Activated CD8-positive, alpha-beta memory T cell treated with anti-CD3 and anti-CD28 coated beads, Interleukin-2, amount 50 U/mL, for 1 hour (primary cell): ENCODE measurements around the gene PTK7.
A peak's percentile ranks its signal among the peaks of the same experiment; 100 is the strongest.
"Not testable (repeated sequence)": the region's sequence is repeated elsewhere in the genome, so short reads cannot be mapped to it uniquely, and the experiment has no call there.

Experiments
- DNase-seq: peaks from one replicate; pipeline ENCODE4 v3.0.0-alpha.2; 2020; ENCODE audit errors: extremely low read depth

Gene PTK7

DNA sequence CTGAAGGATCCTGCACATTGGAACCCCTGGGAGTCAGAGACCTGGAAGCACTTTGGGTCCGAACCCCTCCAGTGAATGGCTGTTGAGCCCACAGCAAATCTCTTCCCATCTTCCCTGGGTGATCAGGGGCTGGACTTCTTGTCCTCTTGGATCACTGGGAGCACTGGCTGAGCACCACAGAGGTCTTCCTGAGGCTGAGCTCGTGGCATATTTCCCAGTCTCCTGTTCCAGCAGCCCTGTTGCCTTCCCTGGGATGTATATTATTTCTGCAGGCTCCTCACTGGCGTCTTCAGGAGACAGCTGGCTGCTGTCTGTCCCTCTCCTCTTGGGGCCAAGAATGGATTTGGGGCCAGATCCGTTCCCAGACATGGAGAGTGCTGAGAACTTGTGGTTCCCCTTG, 43.4 kb downstream of the PTK7 start:
- no peak for DNase-seq

DNA sequence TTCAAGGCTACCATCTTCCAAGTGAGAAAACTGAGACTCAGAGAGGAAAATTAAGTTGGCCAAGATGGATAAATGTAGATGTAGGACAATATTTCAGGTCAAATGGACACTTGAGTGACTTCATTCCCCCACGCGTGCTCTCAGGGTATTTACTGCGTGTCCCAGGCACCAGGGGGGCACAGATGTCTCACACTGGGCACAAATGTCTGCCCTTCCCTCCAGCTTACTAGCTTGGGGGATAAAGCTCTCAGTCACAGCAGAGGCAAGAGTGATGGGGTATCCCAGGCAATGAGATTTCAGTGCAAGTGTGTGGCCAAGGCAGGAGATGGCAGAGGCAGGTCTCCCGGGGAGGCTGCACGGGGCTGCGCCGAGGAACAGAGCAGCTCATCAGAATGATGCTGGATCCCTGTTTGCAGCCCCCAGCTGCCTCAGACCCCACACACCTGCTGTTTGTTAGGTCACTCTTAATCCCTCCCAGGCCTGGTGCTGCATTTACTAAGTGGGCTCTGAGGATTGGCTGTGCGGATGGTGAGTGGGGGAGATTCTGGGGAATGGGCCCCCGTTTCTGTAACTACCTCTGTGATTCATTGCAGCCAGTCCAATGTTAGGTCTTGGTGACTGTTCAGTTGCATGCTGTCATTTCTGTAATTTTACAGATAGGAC, 44.1 kb downstream of the PTK7 start:
- DNase-seq, result no peak

DNA sequence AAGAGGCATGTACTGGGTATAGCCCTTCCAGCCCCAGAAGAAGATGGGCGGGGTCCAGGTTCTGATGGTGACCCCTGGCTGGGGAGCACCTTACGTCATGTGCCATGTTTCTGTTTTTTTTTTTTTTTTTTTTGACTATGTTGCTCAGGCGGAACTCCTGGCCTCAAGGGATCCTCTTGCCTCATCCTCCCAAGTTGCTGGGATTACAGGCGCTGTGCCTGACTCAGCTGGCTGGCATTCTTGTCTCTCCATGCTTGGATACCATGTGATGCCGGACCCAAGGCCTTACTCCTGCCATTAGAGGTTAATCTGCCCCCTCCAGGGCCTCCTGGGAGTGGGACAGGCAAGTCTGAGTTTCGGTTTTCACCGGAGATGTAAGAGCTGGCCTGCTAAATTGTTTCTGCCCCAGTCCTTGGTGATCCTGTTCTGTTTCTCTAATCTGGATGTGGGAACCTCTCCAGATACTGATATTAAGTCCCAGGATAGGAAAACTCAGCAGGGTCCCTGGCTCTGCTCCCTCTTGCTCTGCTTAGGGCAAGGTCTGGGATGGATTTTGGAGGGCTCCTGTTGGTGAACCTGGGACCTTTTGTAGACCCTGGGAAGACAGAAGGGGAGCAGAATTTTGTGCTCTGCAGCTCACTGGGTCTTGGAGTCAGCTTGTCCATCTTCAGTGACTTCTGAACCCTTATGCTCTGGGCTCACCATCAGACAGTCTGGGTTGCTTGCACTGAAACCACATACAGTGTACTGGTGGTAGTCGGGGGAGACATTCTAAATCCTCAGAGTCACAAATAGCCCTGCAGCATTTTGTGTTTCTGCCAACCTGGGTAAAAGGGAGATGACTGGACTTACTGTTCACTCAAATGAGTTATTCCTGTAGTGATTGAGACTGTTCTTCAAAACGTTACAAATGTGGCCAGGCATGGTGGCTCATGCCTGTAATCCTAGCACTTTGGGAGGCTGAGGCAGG, 45.1 kb downstream of the PTK7 start:
- DNase-seq, result no peak

DNA sequence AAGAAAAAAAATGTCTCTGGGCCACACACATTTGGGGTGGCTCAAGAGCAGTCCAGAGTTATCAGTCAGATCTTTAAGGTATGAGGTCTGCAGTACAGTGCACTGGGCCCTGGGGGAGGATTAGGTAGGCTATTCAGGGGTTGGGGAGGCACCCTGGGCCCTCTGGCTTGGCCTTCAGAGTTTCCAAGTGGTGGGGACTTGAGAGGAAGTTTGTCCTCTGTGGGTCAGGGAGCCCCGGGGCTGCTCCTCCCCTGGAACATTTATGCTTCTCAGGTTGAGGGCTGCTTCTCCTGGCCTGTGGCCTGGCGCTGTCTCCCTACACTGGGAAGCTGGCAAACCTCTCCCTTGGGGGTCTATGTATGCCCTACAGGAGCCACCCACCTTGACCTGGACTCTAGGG, 46.0 kb downstream of the PTK7 start:
- DNase-seq, result no peak

DNA sequence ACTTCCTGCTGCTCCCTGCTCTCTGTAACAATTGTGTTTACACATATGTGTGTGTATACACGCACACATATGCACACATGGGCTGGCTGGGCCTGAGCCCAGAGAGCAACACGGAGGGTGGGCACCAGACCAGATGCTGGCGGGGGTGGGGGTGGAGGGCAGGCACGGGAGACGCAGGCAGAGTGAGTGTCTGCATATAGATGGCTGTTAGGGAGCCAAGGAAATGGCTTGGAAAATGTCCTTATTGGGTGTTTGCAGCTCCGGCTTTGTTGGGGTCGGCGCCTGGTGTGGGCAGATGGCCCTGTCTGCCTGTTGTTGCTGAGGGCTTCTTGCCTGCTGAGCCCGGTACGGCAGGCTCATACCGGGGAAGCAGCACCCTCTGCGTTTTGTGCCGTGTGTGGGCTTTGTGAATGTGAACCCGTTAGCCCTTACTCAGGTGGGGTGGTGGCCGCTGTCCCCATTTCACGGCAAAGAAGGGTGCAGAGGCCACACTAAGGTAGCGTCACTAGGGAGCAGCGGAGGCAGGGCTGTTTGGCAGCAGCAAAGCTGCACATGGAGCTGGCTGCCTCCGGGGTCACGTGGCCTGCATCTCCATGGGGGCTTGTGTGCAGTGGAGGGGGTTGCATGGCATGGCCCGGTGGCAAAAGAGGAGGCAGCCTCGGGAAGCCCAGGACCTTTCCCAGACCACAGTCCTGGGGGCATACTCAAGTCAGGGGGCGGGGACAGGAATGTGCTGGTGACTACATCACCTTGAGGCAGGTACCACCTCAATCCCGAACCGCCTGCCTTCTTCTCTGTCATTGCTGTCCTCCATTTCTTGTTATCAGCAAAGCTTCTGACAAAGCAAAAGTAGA, 47.6 kb downstream of the PTK7 start:
- no peak for DNase-seq

DNA sequence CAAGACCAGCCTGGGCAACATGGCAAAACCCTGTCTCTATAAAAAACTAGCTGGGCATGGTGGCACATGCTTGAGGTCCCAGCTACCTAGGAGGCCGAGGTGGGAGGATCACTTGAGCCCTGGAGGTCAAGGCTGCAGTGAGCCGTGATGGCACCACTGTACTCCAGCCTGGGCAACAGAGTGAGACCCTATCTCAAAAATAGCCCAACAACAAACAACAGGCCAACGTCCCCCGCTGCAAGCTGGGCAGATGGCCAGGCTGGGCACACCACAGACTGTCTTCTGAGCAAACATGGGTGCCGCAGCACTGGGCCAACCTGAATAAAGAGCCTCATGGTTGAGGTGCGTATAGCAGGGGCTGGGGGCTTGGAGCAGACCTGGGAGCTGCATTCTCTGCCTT, 48.4 kb downstream of the PTK7 start:
- no peak for DNase-seq

DNA sequence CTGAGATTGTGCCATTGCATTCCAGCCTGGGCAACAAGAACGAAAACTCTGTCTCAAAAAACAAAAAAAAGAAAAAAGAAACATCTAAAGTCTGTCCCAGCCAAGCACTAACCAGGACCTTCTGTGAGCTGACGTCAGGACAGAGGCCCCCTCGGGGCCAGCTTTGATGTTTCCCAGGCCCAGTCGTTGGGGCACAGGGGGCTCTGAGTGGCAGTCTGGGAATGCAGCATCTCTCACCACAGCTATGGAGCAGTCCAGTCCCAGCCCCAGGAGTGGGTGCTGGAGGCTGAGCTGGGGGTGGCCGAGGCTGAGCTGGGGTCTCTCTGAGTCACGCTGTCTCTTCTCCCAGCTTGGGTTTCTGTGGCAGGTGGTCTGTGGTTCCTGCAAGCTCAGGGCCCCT, 49.0 kb downstream of the PTK7 start:
- DNase-seq, result no peak

DNA sequence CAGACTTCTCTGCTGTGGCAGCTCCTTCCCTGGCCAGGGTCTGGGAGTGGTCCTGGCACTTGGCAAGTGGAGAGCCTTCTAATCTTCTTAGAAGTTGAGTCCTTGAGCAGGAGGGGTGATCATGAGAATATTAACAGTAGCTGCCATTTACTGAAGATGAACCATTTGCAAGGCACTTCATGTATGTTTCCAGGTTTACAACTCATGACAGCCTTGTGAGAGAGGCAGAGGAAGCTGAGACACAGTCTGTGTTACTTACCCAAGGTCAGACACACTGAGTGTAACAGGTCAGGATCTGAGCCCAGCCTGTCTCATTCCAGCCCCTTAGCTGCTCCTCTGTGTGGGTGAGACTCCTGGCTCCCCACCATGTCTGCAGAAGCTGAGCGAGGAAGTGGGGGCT, 49.4 kb downstream of the PTK7 start:
- no peak for DNase-seq

DNA sequence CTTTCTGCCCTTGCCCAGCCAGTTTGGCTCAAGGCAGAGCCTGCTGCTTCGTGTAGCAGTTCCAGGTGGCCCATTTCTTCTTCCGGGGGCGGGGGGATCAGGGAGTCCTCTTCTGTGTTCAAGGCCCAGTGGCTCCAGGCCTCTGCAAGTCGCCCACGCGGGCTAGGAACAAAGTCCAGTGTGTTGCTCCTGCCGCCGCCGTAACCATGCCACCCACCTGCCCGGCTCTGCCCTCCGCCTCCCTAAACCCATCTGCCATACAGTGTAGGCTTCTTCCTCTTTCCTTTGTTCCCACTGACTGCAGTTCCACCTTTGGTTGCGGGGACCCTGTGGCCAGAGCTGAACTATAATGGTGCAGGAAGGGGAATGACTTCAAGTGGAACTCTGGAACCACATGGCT, 51.1 kb downstream of the PTK7 start:
- DNase-seq, result no peak

DNA sequence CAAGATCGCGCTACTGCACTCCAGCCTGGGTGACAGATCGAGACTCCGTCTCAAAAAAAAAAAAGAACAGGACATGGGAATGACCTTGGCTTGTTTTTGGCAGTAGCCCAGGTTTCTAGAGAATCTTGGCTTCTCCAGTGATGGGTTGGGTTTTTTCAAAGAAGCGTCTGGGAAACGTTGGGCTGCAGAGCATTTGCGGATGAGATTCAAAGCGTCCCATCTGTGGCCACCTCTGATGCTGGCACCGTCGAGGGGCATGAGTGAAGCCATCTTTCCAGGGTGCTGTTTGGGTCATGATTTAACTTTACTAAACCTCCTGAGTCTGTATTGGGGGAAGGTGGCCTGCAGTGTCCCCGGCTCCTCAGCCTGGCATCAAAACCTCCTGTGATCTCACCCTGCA, 51.8 kb downstream of the PTK7 start:
- DNase-seq, result no peak

DNA sequence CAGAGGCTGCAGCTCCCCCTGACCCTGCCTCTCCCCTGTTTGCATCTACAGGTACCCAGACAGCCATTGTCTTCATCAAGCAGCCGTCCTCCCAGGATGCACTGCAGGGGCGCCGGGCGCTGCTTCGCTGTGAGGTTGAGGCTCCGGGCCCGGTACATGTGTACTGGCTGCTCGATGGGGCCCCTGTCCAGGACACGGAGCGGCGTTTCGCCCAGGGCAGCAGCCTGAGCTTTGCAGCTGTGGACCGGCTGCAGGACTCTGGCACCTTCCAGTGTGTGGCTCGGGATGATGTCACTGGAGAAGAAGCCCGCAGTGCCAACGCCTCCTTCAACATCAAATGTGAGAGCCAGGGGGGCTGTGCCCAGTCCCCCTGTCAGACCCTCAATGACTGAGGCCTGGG, 52.8 kb downstream of the PTK7 start:
- DNase-seq, result no peak

DNA sequence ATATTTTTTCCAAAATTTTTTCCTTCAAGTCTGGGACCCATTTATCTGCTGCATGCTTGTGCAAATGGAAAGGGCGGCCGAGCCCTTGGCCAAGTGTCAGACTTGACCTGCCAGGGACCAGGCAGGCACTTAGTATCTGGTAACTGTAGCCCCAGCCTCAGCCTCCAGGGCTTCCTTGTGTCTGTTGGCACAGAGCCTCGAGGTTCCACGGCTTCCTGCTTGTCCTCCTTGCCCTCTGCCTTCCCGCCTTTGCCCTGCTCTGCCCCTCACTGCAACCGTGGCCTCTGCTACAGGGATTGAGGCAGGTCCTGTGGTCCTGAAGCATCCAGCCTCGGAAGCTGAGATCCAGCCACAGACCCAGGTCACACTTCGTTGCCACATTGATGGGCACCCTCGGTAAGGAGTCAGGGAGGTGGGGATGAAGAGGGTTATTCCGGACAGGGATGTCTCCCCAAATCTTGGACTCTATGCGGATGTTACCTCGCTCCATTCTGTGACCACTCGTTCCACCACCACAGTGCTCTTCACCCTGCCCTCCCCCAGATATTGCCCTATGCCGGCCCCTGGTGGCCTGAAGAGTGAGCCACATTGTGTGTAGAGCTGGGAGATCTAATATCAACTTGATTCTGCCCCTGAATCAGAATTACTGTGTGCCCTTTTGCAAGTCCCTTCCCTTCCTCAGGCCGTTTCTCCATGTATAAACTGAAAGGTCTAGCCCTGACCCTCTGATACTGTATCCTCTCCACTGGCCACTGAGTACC, 53.5 kb downstream of the PTK7 start:
- no peak for DNase-seq

DNA sequence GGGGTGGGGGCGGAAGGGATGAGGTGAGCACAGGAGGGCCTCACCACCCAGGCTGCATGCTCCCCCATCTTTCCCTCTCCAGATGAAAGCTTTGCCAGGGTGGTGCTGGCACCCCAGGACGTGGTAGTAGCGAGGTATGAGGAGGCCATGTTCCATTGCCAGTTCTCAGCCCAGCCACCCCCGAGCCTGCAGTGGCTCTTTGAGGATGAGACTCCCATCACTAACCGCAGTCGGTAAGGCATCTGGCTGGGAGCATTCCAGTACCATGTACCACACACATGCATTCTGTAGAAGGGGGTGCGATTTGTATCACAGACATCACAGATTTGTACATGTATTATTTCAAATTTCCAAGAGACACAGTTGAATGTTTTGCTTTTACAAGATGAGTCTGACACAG, 54.3 kb downstream of the PTK7 start:
- no peak for DNase-seq

DNA sequence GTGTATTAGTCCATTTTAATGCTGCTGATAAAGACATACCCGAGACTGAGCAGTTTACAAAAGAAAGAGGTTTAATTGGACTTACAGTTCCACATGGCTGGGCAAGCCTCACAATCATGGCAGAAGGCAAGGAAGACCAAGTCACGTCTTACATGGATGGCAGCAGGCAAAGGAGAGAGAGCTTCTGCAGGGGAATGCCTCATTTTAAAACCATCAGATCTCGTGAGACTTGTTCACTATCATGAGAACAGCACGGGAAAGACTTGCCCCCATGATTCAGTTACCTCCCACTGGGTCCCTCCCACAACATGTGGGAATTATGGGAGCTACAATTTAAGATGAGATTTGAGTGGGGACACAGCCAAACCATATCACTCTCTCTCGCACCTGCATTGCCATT, 55.3 kb downstream of the PTK7 start:
- not testable (repeated sequence) for DNase-seq

DNA sequence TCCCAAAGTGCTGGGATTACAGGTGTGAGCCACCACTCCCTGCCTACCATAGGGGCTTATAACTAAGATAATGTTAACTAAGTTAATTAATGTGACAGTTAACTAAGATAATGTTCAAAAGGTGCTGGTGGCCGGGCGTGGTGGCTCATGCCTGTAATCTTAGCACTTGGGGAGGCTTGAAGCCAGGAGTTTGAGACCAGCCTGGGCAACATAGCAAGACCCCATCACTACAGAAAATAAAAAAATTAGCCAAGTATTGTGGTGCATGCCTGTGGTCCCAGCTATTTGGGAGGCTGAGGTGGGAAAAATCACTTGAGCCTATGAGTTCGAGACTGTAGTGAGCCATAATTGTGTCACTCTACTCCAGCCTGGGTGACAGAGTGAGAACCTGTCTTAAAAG, 62.2 kb downstream of the PTK7 start:
- DNase-seq, result no peak

DNA sequence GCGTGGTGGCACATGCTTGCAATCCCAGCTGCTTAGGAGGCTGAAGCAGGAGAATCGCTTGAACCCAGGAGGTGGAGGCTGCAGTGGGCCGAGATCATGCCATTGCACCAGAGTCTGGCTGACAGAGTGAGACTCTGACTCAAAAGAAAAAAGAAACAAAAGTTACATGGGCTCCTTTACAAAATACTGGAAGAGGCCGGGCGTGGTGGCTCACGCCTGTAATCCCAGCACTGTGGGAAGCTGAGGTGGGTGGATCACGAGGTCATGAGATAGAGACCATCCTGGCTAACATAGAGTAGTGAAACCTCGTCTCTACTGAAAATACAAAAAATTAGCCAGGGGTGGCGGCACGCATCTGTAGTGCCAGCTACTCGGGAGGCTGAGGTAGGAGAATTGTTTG, 63.9 kb downstream of the PTK7 start:
- DNase-seq, result not testable (repeated sequence)

DNA sequence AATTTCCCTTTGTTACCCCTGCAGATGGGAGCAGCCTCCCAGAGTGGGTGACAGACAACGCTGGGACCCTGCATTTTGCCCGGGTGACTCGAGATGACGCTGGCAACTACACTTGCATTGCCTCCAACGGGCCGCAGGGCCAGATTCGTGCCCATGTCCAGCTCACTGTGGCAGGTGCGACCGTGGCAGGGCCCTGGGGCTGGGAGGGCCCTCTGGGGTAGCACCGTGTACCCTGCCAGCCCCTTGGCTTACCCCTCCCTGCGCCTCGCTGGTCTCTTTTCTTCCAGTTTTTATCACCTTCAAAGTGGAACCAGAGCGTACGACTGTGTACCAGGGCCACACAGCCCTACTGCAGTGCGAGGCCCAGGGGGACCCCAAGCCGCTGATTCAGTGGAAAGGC, 65.5 kb downstream of the PTK7 start:
- no peak for DNase-seq

DNA sequence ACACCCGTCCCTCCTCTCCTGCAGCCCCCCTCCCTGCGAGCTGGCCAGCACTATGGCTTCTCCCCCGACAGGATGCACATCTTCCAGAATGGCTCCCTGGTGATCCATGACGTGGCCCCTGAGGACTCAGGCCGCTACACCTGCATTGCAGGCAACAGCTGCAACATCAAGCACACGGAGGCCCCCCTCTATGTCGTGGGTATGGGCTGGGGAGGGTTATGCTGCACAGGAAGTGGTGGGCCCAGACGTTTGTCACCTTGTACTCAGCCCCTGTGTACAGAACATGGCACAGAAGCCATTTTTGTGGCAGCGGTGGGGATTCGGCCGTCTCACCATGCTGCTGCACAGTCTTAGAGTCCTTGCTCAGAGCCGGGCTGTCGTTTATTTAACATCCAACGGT, 66.0 kb downstream of the PTK7 start:
- no peak for DNase-seq

DNA sequence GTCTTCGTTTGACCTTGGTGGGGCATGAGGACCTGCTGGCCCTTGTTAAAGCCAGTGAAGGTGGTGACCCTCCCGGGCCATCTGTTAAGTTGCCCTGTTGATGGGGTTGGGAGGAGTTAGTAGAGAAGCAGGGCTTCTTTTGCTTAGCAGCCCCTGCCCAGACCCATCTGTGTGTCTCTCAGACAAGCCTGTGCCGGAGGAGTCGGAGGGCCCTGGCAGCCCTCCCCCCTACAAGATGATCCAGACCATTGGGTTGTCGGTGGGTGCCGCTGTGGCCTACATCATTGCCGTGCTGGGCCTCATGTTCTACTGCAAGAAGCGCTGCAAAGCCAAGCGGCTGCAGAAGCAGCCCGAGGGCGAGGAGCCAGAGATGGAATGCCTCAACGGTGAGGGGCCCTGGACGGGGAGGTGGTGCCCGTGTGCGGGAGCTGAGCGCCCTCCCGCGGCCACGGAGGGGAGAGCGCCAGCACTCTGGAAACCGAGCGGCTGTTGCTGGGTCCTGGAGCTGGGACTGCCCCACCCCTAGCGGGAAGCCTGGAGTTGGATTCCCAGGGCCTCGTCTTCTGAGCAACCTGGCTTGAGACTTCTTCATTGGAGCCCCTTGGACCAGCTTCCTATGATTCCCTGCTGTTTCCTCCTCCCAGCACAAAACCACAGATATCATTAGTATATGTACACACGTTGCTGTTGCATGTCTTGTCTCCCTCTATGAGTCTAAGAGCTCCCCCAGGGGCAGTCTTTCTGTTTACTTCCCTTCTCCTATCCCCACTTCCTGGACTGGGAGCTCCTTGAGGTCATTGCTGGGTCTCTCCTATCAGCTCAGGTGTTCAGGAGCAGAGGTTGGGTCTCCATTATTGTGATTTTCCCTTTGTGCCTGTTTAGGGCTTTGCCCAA, 67.4 kb downstream of the PTK7 start:
- peak; percentile 19 for DNase-seq

DNA sequence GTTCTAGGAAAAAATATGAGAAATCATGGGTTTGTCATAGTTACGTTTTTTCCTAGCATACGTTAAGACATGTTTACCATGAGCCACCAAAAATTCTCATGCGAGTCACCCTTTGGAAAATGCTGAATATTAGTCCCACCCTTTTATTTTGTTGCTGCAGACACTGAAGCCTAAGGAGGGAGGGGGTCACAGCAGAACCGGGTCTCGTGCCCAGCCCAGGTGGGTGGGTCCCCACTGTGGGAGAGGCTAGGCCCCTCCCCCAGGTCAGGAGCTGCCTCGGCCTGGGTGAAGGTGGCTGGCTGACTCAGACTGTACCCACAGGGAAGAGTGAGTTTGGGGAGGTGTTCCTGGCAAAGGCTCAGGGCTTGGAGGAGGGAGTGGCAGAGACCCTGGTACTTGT, 68.8 kb downstream of the PTK7 start:
- no peak for DNase-seq

DNA sequence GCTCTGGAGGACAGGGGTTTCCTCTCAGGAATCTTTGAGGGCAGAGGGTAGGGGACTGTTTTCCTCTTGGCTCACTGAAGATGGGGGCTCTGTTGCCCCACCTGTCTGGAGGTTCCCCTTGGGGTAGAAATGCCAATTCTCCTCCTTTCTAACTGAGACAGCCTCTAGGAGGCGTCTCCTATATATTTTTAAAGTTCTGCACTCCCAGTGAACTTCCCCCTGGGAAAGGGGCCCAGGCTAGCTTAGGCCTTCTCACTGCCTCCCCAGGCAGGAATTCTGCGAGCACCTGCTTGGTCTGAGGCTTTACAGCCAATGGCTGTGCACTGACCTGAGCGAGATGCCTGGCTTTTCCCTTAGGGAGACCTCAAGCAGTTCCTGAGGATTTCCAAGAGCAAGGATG, 70.1 kb downstream of the PTK7 start:
- no peak for DNase-seq
